Activated T-cell treated with anti-CD3 and anti-CD28 coated beads for 1 hour (primary cell): ENCODE measurements around the gene PTGDS.

ENCODE experiments used
- DNase-seq: peaks from one replicate; pipeline ENCODE4 v3.0.0-alpha.2; 2020; ENCODE audit warnings: low read depth

The PTGDS gene

DNA sequence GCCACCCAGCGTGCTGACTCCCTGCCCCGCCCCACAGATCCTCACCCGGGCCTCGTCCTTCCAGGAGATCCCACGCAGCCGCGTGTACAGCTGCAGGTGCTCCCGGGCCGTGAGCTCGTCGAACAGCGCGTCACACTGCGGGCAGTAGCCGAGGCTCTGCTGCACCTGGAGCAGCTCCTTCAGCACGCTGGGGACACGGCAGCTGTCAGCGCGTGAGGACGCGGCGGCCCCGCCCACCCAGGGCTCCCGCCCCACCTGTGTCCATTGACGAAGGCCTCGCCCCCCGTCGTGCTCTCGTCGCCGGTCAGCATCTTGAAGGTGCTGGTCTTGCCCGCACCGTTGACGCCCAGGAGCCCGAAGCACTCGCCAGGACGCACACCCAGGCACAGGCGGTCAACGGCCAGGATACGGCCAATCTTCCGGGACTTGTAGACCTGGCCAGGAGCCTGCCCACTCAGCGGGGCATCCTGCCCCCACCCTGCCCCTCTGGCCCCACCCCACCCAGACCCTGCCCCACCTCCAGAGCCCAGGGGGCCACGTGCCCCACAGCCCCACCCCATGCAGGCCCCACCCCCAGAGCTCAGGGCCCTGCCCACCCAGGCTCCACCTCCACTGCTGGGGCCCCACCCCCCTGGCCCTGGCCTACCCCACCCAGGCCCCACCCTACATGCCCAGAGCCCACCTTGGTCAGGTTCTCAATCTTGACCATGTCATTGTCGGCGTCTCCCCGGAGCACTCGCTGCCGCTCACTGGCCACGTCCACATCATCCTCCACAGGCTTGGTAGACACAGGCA is 32.8 kb downstream of the PTGDS start:
- DNase-seq, result no peak

DNA sequence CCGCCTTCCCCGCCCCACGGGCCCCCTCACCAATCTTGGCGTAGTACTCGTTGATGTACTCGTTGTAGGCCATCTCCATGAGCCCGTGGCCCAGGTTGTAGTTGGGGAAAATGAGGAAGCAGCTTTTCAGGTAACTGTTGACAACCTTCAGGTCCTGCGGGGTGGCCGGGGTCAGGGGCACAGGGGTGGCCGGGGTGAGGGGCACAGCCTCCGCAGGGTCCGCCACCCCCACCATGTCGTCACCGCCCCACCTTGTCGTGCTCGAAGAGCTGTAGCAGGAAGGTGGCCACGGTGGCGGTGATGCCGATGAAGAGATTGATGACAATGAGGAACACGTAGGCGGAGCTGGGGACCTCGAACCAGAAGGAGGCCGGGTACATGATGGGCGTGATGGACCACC is 33.9 kb downstream of the PTGDS start:
- no peak for DNase-seq

DNA sequence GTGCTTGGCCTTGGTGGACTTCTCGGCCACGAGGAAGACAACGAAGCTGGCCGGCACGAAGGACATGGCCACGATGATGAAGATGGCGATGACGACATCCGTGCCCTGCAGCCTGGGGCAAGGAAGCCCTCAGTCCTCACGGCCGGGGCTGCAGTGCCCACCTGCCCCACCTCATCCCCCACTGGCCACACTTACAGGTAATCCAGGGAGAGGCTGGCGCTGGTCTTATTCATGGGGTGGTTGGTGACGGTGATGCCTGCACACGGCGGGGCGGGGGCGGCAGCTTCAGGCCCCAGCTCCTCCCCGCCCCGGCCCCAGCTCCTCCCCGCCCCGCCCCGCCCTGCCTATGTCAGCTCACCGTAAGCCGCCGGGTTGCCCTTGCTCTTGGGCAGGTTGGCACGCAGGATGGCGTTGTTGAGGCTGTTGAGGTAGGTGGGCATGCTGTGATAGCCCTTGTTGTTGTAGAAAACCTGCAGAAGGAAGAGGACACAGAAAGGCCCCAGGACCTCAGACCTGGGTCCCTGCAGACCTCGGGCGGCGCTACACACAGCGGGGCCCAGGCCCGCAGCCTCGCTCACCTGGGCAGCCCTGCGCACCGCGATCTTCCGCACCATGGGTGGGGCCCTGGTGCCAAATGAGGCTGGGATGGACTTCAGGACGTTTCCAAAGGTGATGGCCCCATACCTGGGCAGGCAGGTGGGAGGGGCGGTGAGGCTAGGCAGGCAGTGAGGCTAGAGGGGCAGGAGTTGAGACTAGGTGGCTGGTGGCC is 34.8 kb downstream of the PTGDS start:
- DNase-seq, result no peak

DNA sequence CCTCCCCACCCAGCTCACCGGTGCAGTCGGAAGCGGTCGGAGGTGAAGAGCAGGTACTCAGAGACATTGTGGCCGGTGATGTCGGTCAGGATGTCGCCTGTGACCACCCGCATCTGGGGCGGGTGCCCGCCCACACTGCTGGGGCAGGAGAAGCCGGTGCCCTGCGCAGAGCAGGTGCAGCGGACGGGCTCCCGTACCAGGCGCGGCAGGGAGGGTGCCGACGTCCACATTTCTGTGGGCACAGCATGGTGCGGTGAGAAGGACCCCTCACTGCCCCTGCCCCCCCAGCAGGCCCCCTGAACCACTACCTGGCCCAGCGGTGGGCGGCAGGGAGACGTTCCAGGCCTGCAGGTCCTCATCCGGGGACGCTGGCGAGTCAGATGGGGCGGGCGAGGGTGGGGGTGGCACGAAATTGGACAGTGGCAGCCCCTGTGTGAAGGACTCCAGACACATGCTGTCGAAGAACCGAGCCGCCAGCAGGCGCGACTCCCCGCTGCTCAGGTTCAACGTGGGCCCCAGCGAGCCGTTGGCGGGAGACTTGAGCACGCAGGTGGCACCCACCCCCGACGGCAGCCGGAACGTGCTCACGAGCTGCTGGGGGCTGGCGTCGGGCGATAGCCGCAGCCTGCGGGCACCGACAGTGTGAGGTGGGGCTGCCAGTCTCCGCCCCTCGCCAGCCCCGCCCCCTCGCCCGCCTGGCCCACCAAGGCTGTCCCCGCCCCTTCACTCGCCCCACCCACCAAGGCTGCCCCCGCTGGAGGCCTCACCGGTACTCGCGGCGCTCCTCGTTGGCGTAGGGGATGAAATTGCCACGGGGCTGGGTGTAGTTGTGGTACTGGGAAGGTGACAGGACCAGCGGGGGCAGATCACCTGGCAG is 35.6 kb downstream of the PTGDS start:
- DNase-seq, result no peak

DNA sequence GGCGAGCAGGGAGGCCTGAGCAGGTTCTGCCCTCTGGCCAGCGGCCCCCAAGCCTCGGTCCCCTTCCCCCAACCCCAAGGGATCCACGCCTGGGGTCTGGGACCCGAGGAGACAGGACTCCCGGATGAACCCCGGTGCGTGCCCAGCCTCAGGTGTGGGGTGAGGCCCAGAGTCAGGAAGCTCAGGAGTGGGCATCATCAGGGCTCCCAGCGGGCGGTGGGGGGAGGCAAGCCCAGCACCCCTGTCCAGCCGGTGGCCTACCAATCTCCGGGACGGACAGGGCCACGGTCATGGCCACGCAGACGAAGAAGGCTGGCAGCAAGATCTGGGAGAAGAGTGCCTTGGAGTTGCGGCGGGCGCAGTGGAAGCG is 36.3 kb downstream of the PTGDS start:
- DNase-seq, result no peak

DNA sequence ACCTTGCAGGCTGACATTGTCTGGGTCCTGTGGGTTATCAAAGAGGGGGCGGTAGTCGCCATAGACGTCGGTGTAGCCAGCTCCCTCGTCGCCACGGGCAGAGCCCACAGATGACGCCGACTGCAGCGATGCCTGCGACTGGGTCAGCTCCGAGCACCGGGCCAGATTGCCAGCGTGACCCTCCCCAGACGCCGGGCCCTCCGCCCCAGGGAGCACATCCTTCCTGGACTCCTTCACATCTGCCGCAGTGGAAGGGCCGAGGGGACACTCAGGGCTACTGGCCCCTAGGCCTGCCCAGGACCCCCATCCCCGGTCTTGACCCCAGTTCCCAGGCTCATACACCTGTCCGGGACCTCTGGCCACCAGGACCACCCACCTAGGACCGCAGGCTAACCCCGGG is 36.9 kb downstream of the PTGDS start:
- no peak for DNase-seq

DNA sequence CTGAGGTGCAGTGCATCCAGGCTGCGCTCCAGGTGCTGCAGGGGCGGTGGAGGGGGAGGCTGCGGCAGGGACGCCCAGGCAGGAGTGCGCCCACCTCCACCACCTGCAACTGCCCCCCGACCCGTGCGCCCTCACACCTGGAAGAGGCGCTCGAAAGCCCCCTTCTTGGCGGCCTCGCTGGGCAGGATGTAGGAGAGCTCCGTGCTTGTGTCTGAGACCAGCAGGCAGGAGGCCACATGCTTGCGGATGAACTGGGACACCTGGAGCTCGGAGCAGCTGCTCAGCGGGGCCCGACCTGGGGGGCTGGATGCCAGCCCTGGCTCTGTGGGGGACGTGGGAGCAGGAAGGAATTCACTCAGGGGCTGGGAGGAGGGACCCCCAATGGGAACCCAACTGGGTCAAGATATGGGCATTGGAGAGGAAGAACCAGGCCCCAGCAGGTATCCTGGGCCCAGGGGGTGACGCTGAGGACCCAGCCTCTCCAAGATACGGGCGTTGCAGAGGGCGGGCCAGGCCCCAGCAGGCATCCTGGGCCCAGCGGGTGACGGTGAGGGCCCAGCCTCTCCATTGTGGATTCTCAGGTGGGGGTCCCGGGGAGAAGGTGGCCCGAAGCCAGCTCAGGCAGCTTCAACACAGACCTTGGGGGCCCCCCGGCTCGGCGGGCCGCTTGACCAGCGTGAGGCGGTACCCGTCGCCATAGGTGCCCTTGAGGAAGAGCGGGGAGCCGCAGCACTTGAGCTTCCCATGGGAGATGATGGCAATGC is 37.7 kb downstream of the PTGDS start:
- DNase-seq, result no peak

DNA sequence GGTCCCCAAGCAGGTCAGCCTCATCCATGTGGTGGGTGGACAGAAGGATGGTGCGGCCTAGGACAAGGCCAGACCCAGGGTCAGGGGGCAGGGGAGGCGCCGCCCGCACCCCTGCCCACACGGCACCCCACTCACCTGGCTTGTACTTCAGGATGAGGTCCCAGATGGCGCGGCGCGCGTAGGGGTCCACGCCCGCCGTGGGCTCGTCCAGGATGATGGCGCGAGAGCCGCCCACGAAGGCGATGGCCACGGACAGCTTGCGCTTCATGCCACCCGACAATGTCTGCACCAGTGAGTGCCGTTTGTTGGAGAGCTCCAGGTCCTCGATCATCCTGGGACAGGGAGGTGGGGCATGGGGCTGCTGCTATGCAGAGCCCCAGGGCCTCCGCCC is 38.2 kb downstream of the PTGDS start:
- no peak for DNase-seq

DNA sequence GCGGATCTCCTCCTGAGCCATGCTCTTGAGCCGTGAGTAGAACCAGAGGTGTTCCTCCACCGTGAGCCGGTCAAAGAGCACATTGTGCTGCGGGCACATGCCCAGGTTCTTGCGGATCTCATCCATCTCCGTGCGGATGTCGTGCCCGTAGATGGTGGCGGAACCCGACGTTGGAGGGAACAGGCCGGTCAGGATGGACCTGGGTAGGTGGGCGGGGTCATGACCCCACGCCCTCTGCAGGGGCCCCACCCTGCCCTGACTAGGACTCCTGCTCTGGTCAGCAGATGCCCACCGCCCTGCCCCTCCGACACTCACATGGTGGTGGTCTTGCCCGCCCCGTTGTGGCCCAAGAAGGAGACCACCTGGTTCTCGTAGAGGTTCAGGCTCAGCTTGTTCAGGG is 38.7 kb downstream of the PTGDS start:
- DNase-seq, result no peak

DNA sequence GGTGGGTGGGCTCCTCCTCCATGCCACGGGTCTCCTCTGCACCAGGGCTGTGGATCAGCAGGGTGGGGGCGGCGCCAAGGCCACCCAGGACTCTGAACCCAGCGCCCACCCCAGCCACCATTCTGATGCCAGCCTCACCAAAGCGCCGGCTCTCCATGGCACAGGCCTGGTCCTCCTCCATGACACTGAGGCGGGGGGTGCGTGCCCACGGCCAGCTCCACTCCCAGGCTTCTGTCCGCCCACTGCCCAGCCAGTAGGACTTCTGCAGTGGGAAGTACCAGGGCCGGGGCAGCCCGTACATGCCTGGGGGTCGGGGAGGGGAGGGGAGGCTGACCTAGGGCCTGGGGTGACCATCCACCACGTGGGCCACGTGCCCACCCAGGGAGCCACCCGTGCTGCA is 39.1 kb downstream of the PTGDS start:
- no peak for DNase-seq

DNA sequence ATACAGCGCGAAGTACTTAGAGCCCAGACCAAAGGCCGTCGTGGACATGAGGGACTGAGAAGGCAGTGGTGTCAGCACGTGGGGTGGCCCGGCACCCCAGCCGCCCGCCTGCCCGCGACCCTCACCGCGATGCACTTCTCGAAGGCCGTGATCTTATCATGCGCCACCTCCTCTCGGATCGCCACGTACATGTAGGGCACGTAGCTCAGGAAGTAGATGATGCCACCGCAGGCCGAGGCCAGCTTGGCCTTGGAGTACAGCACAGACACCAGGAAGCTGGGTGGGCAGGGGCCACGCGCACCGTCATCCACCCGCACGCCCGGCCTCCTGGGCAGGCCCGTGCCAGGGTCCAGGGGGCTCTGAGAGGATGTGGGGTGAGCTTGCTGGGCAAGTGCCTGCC is 39.8 kb downstream of the PTGDS start:
- DNase-seq, result no peak

DNA sequence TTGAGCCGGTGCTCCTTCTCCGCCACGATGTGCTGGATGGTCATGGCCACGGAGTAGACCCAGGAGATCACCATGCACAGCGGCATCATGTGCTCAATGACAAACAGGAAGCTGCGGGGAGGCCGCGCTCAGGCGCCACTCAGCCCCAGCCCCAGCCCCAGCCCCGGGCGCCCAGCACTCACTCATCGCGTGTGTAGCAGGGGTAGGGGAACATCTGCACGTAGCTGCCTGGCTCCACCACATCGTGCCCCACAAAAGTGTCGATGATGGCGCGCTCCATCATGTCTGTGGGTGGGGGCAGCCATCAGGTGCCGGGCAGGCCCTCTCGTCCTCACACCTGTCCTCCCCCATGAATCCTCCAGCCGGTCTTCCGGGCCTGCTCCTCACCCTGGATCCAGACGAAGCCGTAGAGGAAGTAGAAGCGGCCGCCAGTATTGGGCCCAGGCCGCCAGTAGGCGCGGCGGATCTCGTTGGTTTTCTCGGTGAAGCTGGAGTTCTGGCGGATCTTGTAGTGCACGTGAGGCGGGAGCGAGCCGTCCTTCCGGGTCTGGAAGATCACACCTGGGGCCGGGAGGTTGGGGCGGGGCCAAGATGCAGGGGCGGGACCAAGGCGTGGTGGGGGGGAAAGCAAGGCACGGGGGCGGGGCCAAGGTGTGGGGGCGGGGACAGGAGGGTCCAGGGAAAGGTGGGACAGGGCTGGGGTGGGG is 40.6 kb downstream of the PTGDS start:
- DNase-seq, result no peak

DNA sequence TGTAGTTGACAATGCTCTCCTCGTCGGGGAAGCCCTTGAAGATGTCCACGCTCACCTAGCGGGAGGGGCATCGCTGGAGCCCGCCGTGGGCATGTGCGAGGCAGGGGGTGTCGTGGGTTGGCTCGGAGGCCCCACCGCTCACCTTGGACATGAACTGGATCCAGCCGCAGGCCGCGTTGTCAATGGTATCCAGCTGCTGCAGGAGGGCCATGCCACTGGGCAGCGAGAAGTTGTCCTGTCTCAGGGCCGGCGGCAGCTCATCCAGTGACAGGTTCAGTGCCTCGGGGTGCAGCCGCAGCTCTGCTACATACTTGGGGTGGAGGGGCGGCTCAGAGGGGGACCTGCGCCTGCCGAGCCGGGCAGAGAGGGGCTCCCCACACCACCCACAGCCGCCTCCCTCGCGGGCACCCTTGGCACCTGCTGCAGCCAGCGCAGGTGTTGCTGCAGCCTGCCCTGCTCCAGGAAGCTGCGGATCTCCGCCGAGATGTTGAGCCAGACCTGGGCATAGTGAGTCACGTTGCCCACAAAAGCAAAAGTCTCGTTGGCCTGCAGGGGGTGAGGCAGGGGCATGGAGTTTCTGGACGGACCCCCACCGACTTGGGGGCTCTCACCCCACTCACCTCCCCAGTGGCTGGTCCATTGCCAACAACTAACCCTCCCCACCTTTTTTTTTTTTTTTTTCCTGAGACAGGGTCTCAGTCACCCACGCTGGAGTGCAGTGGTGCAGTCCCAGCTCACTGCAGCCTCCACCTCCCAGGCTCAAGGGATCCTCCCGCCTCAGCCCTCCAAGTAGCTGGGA is 41.7 kb downstream of the PTGDS start:
- no peak for DNase-seq

DNA sequence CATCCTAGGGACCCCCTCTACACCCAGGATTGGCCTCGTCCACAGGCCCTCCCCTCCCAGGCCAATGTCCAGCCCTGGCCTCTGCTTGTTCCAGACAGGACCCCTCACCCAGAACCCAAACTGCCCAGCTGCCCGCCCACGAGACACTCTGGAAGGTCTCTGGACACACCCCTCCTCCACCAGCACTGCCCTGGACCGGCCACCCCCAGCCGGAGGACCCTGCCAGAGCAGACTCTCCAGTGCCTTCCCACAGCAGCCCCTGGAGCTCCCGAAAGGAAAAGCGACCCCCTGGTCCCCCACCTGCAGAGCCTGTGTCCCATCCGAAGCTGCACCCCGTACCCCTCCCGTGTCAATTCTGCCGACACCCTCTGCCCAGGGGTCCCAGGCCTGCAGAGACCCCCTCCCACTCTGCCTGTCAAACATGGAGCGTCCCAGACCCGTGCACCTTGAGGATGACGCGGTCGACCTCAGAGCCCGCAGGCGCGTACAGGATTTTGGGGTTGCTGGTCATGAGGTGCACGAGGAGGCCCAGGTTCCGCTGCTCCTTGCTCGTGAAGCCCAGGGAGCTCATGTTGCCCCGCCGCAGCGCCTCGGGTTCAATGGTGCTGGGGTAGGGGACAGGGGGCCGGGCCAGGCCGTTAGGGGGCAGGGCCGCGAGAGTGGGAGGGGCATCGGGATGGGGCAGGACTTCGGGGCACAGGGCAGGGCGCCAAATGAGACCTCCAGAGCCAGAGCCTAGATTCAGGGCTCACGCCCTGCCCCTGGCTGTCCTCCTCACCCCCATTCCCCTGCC is 42.8 kb downstream of the PTGDS start:
- no peak for DNase-seq

DNA sequence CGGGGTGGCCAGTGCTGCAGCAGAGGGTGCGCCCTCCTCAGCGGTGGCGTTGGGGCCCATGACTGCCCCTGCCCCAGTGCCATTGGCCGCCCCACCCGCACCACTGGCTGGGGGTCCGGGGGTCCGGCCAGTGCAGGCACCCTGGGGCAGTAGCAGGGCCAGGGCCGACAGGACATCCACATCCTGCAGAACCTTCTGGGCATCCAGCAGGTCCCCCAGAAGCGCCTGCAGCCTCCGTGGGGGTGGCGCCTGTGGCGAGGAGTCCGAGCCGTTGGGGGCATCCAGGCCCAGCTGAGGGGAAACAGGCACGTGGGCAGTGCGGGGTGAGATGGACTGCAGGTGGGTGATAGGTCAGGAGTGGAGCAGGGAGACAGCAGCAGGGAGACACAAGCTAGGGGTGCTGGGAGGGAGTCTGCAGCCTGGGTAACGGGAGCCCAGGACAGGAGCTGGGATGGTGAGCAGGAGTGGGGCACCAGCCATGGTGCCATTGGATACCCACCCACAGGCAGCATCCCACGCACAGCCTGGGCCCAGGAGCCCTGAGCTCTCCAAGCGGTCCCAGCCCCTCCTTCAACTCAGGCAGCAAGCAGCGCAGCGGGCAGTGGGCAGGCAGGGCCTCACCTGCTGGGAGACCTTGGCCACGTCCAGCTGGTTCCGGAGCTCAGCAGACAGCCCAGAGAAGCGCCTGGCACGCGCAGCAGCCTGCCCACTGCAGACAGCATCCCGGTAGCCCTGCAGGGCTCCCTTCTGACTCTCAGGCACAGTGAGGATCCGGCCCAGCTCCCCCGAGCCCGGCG is 43.7 kb downstream of the PTGDS start:
- no peak for DNase-seq

DNA sequence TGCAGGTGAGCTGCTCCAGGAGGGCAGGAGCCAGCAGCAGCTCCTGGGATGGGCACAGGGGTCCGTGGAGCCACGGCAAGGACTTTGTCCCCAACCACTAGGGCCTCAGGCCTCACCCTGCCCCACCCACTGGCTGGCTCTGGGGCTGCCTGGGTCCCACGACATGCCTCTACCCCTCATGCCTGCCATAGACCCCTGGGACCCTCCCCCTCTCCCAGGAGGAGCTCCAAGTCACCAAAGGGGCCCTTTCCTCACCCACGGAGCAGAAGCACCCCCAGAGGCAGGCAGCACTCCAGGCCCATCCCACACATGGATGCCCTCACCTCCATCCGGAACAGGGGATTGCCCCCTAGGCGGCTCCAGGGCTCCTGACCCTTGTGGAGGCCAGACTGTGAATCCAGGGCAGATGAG is 44.3 kb downstream of the PTGDS start:
- DNase-seq, result no peak

DNA sequence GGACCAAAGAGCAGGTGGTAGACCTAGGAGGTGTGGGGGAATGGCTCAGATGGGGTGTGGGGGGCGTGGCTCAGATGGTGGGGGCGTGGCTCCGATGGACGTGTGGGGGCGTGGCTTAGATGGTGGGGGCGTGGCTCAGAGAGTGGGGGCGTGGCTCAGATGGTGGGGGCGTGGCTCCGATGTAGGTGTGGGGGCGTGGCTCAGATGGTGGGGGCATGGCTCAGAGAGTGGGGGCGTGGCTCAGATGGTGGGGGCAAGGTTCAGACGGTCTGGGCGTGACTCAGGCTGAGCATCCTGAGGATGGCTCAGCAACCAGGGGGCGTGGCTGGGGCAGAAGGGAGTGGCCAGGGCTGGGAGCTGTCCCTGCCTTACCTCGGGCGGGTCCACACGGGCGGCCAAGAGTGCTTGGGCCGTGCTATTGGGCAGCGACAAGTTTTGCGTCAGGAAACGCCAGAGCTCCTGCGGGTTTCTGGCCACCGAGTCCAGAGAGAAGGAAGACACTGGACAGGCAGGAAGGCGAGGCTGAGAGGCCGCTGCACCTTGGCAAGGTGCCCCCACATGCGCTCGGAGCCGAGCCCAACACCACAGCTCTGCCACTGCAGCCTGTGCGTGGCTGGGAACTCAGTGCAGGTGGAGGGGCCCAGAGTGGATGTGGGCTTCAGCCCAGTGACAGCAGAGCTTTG is 44.8 kb downstream of the PTGDS start:
- peak; percentile 49 for DNase-seq

DNA sequence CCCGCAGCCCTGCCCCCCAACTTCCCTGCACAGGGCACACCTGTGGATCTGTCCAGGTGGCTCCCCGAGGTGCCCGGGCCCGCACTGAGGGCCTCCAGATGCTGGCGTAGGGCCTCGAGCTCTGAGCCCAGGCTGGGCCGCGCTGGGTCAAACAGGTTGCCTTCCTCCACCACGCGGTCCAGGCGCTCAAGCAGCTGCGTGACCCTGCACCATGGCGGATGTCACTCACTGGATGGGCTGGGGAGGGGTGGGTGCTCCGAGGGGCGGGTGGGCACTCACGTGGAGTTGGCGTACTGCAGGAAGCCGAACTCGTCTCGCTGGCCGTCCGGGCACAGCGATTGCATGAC is 45.3 kb downstream of the PTGDS start:
- DNase-seq, result no peak
